Stromal cell of bone marrow (primary cell): ENCODE data around the gene MMP13.
"Not testable (repeated sequence)": the region's sequence is repeated elsewhere in the genome, so short reads cannot be mapped to it uniquely, and the experiment has no call there.

Source experiments
- DNase-seq: peaks from one replicate; pipeline ENCODE4 v3.0.0-alpha.2; 2012; ENCODE audit warnings: low read depth

Gene MMP13

DNA sequence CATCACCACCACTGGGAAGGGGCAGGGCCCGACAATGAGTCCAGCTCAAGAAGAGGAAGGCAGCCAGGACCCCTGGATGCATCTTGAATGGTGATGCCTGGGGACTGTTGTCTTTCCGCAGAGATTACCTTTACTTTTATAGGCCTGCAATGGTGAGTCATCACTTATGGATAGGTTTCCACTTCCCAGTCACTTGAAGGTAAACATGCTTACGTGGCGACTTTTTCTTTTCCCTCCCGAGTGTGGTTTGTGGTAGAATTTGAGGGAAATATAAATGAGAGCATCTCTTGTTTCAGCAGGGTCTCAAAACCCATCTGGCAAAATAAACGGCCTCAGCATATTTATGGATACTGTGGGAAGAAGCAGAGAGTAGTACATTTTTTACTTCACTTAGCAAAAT is at the start of gene MMP13:
Gene MMP13, minus strand, starts transcription at position 109 of the 400 bp plus-strand sequence. Its CDS starts 27 bp downstream, at position 82.
- DNase-seq, result no peak

GRCh38 chr11:103004234-103004633 is 48.7 kb upstream of the MMP13 start:
- not testable (repeated sequence) for DNase-seq

- no peak for DNase-seq
Measured at GRCh38 chr11:102994105-102994504, 38.6 kb upstream of the MMP13 start.

DNA sequence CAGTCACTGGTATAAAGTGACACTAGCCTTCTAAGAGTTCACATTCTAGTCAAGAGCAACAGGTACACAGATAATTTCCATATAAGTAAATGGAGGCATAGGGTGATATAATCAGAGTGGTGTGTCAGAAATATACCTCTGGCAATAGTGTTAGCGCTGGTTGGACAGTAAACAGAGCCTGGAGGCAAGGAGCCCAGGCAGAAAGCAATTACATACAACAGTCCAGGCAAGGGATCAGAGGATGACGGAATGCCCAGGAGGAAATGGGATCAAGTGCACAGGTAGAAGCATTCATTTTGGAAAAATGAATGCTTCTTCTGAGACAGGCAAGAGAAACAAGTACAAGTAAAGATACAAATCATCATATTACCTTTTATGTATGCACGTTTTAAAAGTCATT is 36.2 kb upstream of the MMP13 start:
- DNase-seq, result no peak

GRCh38 chr11:102990145-102990544 is 34.6 kb upstream of the MMP13 start:
- DNase-seq, result no peak

DNA sequence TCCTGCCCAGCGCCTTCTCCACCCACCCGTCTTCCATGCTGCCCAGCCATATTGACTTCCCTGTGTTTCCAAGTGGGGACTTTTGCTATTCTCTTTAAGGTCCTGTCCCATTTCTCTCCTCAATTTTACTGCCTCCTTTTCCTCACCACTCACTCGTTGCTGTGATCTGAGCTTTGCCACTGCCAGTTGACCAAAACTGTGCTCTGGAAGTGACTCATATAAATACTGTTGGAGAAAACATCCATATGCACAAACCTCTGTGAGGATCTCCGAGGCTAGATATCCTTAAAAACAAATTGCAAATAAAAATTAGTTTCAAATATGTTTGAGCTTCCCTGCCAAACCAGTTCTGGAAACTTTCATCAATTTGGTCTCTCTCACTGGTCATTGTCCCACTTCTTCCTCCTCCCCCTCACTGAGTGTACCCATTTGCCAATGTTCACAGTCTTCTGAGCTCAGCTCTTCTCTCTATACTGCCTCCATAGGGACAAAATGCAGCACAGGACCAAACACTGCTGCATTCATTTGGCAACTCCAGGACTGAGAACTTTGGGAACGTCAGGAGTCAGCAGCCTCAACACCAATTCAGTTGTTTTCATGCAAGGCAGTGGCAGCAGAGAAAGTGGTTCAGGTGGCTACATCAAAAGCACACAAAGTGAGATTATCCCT is 34.0 kb upstream of the MMP13 start:
- DNase-seq, result no peak

- no peak for DNase-seq
Measured at GRCh38 chr11:102986815-102987214, 31.3 kb upstream of the MMP13 start.

- no peak for DNase-seq
Measured at GRCh38 chr11:102985850-102986249, 30.3 kb upstream of the MMP13 start.

DNA sequence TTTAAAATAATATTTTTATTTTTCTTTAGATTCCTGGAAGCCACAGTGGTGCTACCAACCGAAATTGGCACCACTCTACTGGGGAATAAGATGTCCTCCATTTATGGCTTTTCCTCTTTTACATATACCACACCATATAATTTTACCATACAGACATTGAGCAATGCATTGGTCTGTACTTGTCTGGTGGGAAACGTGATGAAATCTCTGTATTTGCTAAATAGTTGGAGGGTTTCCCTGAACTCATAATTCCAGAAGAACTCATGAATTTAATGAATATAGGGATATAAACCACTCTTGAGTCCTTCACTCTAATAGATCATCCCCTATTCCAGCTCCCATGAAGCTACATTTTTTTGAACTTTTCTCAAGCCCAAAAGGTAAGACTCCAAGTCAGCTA is 28.0 kb upstream of the MMP13 start:
- no peak for DNase-seq

- no peak for DNase-seq
Measured at GRCh38 chr11:102981324-102981910, 25.9 kb upstream of the MMP13 start.

DNA sequence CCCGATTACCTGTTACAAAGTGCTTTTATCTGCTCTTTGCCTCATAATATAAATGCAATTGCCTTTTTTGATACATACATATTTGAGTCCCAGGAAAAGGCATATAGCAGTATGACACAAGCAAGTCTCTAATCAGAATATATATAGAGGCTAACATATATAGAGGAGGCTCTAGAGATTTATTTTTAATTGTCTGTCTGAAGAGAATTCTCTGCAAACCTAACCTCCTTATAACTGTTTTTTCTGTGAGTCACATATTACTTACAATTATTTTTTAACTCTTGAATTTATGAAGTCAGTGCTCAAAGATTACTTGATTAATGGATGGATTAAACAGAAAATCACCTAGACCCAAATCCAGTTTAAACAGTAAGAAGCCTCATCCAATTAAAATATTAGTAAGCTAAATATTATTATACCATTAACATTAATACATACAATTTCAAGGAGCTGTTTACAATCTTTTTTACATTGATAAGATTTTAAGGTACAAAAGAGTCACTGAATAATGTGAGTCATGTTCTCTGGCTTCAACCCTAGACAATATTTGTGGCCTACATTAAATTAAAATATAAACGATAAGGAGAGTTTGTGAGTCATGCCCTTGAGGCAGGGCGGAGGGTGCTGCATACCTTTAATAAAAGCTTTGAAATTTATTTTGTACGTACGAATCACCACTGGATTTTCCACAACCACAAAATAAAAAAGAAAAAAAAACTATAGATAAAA is 19.2 kb upstream of the MMP13 start:
- no peak for DNase-seq

DNA sequence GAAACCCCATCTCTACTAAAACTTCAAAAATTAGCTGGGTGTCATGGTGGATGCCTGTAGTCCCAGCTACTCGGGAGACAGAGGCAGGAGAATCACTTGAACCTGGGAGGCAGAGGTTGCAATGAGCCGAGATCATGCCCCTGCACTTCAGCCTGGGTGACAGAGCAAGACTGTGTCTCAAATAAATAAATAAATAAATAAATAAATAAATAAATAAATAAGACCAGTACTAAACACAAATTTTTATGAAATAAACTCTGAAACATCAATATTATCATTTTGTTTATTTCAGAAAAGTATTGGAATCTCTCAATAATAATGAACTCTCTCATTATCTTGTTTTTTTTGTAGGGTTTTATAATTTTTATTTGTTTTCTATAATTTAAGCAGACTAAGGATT is 18.2 kb upstream of the MMP13 start:
- not testable (repeated sequence) for DNase-seq

DNA sequence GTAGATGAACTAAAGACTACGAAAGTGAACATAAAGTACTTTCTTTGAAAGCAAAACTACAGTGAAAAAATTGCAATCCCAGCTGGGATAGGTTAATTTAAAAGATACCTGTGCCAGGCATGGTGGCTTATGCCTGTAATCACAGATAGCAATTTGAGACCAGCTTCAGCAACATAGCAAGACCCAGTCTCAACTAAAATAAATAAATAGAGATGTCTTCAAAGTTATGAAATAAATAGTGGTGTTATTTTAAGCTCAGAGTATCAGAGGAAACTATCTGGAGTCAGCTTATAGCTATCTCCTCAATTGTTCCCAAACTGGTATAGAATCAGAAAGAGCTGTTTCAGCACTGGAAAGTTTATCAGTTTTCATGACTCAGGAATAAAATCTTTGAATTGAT is 17.3 kb upstream of the MMP13 start:
- DNase-seq, result no peak

DNA sequence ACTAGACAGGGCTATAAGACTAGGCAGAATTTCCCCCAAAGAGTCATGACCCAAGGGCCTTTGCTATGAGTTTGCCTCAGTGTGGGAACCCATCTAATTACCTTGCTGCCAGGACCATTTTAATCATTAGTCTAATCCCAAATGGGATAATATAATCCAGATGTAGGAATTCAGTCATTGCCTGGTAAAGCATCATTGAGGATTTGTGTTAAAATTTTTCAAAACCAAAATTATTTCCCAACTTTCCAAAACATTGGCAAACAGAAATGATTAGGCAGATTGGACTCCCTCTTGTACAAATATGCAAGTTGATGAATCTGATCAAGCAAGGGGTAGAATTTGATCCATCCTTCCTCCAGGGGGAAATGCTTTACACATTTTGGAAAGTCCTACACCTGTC is 16.2 kb upstream of the MMP13 start:
- no peak for DNase-seq

DNA sequence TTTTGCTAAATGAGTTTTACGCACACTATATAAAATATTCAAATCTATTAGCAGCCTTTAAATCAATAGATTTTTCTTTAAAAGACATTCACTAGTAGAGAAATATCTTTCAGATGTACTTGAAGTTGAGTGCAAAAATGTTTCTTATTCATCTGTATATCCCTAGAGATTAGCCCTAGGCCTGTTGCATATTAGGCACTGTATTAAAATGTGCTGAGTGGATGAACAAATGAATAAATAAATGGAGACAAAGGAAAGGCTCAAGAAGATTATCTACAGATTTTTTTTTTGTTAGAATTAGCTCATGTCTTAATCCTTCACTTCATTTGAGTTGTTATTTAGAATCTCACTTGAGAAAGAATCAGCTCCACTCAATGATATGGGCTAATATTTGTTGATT is 12.0 kb upstream of the MMP13 start:
- no peak for DNase-seq

- no peak for DNase-seq
Measured at GRCh38 chr11:102966011-102966410, 10.5 kb upstream of the MMP13 start.

- DNase-seq, result no peak
Measured at GRCh38 chr11:102964867-102965266, 9.3 kb upstream of the MMP13 start.

GRCh38 chr11:102957953-102958352 is 2.4 kb upstream of the MMP13 start:
- DNase-seq, result no peak

DNA sequence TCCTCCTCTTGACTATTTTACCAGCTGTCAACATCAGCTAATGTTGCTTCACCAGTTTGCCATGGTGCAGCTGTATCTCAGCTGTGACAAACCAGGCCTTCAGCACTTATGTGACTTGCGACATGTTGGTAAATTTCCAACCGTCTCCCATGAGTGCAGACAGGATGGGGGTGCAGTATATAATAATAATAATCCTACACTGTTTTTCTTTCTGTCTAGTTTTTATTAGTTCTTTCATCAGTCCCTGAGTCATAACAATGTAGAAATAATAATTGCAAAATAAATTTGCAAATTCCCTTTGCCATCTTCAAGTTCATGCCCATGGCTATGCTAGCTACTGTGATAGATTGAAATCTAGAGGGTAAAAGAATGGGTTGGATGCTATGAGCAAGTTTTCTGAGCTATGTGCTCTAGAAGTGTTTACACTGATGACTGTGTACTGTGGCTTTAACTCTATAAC is 4.9 kb downstream of the MMP13 start:
- no peak for DNase-seq

DNA sequence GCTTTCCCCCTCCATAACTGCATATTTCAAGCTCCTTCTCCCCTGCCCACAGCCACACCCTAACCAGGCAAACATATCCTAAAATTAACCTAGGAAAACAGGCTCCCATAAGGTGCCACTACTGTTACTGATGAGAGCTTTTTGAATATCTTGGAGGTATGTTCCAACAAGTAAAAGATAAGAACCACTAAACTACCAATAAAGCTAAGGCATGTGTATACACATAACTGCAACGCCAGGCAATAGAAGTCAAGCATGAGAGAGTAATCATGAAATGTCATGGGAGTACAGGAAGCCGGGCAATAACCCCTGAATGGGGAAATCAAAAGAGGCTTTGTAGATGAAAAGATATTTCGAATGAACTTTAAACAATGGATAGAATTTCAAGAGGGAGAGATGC is 9.3 kb downstream of the MMP13 start:
- DNase-seq, result no peak

DNA sequence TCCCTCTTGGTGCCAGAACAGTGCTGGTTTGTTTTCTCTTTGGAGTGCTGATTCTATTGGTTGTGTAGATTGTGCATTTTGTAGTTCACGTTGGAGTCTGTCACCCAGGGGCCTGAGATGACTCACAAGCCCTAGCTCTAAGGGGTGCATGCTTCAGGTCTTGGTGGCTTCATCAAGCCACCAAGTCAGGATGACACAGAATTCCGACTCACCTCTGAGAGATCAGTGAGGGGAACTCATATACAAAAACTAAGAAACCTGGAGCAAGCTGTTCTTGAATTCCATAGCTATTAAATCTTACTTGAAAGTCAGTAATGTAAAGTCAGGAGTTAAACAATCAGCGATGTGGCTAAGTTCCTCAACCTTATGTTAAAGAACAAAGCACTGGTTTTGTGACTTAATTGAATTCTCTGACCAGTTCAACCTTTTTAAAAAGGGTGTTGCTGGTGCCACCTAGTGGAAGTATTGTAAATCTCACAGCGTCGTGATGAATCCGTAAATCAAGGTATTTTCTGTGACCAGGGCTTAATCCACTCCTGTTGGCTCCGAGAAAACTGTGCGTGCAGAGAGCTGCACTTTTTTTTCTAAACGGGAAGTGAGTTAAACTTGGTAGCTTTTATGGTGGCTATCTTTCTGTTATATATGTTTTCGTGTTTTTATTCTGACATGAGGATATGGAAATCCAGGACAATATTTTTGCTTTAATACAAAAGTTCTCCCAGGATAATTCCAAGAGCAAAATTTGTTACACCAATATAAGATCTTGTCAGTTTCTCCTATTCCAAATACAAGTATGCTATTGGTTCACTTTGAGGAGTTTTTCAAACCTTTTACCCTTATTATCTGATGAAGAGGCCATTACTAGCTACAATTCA is 14.6 kb downstream of the MMP13 start:
- peak; percentile 53 for DNase-seq

DNA sequence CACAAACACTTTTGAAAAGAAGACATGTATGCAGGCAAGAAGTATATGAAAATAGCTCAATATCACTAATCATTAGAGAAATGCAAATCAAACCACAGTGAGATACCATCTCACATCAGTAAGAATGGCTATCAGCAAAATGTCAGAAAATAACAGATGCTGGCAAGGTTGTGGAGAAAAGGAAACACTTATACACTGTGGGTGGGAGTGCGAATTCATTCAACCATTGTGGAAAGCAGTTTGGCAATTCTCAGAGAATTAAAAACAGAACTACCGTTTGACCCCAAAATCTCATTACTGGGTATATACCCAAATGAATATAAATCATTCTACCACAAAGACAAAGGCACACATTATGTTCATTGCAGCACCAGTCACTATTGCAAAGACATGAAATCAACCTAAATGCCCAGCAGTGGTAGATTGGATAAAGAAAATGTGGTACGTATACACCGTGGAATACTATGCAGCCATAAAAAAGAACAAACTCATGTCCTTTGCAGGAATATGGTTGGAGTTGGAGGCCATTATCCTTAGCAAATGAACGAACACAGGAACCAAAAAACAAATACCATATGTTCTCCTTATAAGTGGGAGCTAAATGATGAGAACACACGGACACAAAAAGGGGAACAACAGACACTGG is 18.5 kb downstream of the MMP13 start:
- DNase-seq, result no peak
